Measurements from ENCODE around the gene HCRTR1.

DNA sequence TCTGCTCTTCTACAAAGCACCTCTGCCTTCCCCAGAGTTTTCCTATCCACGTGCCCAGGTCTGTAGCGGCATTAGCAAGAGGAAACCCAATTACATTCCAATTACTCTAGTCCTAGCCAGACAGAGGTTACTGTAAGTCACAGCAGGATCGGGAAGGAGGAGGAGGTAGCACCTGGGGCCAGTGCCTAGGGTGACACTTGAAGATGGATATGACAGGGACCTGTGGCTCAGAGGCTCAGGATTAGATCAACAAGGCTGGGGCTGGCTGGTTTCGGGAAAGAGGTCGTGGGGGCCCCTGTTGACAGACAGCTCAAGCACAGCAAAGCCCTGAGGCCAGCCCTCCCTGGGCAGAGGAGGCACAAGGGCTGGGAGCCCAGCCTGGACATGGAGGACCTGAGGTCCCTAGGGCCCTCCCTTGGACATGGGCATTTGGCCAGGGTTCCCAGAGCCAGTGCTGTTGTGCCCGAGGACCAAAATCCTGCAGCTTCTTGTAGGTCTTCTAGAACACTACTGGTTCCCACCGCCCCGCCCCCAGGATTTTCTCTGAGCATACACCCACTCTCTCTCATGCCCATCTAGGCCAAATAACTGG, 3.0 kb upstream of the HCRTR1 start:
- TF ChIP-seq, protein P1, sequence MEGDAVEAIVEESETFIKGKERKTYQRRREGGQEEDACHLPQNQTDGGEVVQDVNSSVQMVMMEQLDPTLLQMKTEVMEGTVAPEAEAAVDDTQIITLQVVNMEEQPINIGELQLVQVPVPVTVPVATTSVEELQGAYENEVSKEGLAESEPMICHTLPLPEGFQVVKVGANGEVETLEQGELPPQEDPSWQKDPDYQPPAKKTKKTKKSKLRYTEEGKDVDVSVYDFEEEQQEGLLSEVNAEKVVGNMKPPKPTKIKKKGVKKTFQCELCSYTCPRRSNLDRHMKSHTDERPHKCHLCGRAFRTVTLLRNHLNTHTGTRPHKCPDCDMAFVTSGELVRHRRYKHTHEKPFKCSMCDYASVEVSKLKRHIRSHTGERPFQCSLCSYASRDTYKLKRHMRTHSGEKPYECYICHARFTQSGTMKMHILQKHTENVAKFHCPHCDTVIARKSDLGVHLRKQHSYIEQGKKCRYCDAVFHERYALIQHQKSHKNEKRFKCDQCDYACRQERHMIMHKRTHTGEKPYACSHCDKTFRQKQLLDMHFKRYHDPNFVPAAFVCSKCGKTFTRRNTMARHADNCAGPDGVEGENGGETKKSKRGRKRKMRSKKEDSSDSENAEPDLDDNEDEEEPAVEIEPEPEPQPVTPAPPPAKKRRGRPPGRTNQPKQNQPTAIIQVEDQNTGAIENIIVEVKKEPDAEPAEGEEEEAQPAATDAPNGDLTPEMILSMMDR (IDR thresholded peaks at IDR 0.05), result no peak
- TF ChIP-seq EP300 (IDR thresholded peaks at IDR 0.05), result no peak
